ENCODE data around the gene TMEM47. TPM values are rescaled to one million over a fixed set of nuclear protein-coding genes. Genes with fewer than 3 reads are reported as not detected.

Gene TMEM47
- total RNA-seq (2022) (80.9 and 99.6 TPM in 2 replicates), Bru-seq, nascent RNA (percentile 96 among the genes with signal in this experiment), BruChase-seq, experiment 1, labeled RNA remaining after a 6-hour chase (percentile 96 among the genes with signal in this experiment), BruChase-seq, experiment 2, labeled RNA remaining after a 2-hour chase (percentile 90 among the genes with signal in this experiment)
- long read RNA-seq, full-length matches to known transcripts: 189 of 207 reads
- long read RNA-seq, partial matches to known transcripts: 0 of 207 reads
- long read RNA-seq, other reads (novel, unspliced or antisense): 18 of 207 reads

DNA sequence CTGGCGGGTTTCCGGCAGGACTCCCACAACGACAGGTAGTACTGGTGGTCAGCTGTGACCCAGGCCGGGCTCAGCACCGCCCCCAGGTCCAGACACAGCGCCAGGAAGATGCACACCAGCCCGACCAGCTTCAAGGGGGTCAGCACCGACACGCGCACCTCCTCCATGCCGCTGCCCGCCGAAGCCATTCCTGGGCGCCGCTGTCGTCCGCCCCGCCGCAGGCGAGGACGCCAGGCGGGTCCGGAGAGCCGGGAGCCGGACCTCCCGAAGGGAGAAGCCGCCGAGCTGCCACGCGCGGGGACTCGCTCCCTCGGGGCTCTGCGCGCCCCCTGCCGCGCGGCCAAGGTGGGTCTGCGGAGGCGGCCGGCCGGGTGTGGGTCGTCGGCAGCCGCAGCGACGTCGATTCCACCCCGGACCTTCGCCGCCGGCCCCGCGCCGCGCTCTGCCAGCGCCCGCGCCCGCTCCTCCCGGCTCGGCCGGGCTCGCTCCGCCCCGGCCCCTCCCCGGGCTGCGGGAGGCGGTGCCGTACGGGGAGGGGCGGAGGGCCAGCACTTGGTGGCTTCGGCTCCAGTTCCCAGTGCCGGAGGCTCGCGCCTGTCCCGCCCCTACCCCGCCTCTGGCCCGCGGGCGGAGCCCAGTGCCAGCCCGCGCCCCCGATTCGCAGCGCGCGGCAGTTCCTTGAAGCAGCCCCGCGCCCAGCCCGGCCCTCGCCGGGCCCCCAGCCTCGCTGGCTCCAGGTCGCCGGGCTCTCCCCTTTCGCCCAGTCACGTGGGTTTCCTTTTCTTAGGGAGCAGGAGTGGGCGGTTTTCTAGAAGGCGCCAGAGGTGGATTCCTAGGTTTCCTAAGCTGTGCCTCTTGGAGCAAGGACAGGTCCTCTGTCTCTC is at the start of gene TMEM47:
Gene TMEM47, minus strand, starts transcription at position 444 of the 884 bp plus-strand sequence. Its CDS starts 256 bp downstream, at position 188.
- TF ChIP-seq, protein P1, sequence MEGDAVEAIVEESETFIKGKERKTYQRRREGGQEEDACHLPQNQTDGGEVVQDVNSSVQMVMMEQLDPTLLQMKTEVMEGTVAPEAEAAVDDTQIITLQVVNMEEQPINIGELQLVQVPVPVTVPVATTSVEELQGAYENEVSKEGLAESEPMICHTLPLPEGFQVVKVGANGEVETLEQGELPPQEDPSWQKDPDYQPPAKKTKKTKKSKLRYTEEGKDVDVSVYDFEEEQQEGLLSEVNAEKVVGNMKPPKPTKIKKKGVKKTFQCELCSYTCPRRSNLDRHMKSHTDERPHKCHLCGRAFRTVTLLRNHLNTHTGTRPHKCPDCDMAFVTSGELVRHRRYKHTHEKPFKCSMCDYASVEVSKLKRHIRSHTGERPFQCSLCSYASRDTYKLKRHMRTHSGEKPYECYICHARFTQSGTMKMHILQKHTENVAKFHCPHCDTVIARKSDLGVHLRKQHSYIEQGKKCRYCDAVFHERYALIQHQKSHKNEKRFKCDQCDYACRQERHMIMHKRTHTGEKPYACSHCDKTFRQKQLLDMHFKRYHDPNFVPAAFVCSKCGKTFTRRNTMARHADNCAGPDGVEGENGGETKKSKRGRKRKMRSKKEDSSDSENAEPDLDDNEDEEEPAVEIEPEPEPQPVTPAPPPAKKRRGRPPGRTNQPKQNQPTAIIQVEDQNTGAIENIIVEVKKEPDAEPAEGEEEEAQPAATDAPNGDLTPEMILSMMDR (IDR thresholded peaks at IDR 0.05; ENCODE audit: unreplicated experiment): no peak
- no TSS peak for BruUV-seq (replicated peaks)
- Mint-ChIP-seq H3K27ac (ENCODE audit: unreplicated experiment) (peak within 1 kb of the TSS; percentile 97), H3K4me3 (ENCODE audit: low read depth, unreplicated experiment) (peak within 1 kb of the TSS; percentile 96), H3K9me3 (ENCODE audit: low read depth, unreplicated experiment) (peaks cover 3% of the 10 kb centered on the region), H3K27me3 (ENCODE audit: unreplicated experiment) (no peaks in the 10 kb centered on the region), H3K36me3 (ENCODE audit: insufficient read depth, unreplicated experiment) (peaks cover 41% of the 10 kb centered on the region), H3K4me1 (ENCODE audit: low read depth, unreplicated experiment) (no peaks in the 10 kb centered on the region)
- CTCF ChIA-PET: no interaction called here
- DNase-seq: peak; percentile 90
- intact Hi-C loops (cut with micrococcal nuclease; ENCODE audit: unreplicated experiment): loop anchor here (10.0 kb wide), 2 partner anchors 228 to 788 kb away; no protein-coding TSS in a partner anchor

DNA sequence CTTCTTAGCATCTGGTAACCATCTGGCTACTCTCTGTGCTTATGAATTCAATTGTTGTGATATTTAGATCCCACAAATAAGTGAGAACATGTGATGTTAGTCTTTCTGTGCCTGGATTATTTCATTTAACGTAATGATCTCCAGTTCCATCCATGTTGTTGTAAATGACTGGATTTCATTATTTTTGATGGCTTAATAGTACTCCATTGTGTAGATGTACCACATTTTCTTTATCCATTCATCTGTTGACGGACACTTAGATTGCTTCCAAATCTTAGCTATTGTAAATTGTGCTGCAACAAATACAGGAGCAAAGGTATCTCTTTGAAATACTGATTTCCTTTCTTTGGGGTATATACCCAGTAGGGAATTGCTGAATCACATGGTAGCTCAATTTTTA is 30.0 kb upstream of the TMEM47 start:
- no peaks in the 10 kb centered on the region for H3K27me3 Mint-ChIP-seq (ENCODE audit: unreplicated experiment)
- TF ChIP-seq, protein P1 (IDR thresholded peaks at IDR 0.05; ENCODE audit: unreplicated experiment): no peak
- no TSS peak for BruUV-seq (replicated peaks)
- no peak overlapping the region for H3K27ac Mint-ChIP-seq (ENCODE audit: unreplicated experiment)
- intact Hi-C loops (cut with micrococcal nuclease; ENCODE audit: unreplicated experiment): no loop called here
- H3K9me3 Mint-ChIP-seq (ENCODE audit: low read depth, unreplicated experiment): peaks cover 2% of the 10 kb centered on the region
- H3K36me3 Mint-ChIP-seq (ENCODE audit: insufficient read depth, unreplicated experiment): no peaks in the 10 kb centered on the region
- DNase-seq: no peak
- no peak overlapping the region for H3K4me3 Mint-ChIP-seq (ENCODE audit: low read depth, unreplicated experiment)
- no peaks in the 10 kb centered on the region for H3K4me1 Mint-ChIP-seq (ENCODE audit: low read depth, unreplicated experiment)
- CTCF ChIA-PET: no interaction called here

DNA sequence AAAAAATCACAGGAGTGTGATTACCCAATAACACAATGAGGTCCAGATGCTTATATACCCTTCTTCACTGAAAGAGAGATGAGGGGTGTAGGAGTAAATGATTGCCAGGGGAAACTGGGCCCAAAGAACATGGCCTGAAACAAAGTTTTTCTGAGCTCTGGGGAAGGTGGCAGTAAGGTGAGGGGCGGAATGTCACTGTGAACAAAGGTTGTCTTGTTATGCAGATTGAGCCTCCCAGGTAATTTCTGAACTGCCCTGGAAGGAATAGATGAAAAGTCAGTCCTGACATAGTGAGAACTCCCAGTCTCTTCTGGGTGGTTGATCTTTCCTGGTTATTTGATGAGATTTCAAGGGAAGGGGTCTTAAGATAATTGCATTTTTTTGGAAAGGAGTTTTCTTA is 2.5 kb upstream of the TMEM47 start:
- peaks cover 3% of the 10 kb centered on the region for H3K9me3 Mint-ChIP-seq (ENCODE audit: low read depth, unreplicated experiment)
- CTCF ChIA-PET: no interaction called here

DNA sequence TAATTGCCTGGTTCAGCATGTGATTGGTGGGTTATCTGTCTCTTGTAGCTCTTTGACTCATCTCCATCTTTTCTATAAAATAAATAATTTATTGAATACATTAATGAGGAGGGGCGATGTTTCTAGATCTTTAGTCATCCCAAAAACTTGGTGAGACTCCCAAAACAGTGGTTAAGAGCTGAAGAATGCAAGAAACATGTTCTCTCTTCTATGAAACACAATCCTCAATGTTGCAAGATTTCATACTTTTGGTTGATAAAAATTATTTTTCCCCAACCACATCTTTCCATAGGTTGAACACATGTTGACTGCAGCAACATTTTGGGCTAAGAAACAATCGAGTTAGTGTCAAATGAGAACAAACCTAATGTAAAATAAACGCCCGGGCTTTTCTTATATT is 1.2 kb upstream of the TMEM47 start:
- CTCF ChIA-PET: no interaction called here
- H3K27me3 Mint-ChIP-seq (ENCODE audit: unreplicated experiment): no peaks in the 10 kb centered on the region
- DNase-seq: no peak
- H3K9me3 Mint-ChIP-seq (ENCODE audit: low read depth, unreplicated experiment): peaks cover 3% of the 10 kb centered on the region
- BruUV-seq (replicated peaks): no TSS peak
- H3K4me1 Mint-ChIP-seq (ENCODE audit: low read depth, unreplicated experiment): no peaks in the 10 kb centered on the region
- H3K4me3 Mint-ChIP-seq (ENCODE audit: low read depth, unreplicated experiment): peak overlapping the region; percentile 96
- TF ChIP-seq, protein P1 (IDR thresholded peaks at IDR 0.05; ENCODE audit: unreplicated experiment): no peak
- H3K36me3 Mint-ChIP-seq (ENCODE audit: insufficient read depth, unreplicated experiment): peaks cover 41% of the 10 kb centered on the region
- no peak overlapping the region for H3K27ac Mint-ChIP-seq (ENCODE audit: unreplicated experiment)
- intact Hi-C loops (cut with micrococcal nuclease; ENCODE audit: unreplicated experiment): loop anchor here (10.0 kb wide), 2 partner anchors 226 to 786 kb away; no protein-coding TSS in a partner anchor

More for the DNA sequence above, 2.5 kb upstream of the TMEM47 start:
- no peak overlapping the region for H3K4me3 Mint-ChIP-seq (ENCODE audit: low read depth, unreplicated experiment)
- H3K36me3 Mint-ChIP-seq (ENCODE audit: insufficient read depth, unreplicated experiment): peaks cover 30% of the 10 kb centered on the region
- H3K27ac Mint-ChIP-seq (ENCODE audit: unreplicated experiment): no peak overlapping the region
- no peaks in the 10 kb centered on the region for H3K4me1 Mint-ChIP-seq (ENCODE audit: low read depth, unreplicated experiment)
- BruUV-seq (replicated peaks): no TSS peak
- intact Hi-C loops (cut with micrococcal nuclease; ENCODE audit: unreplicated experiment): loop anchor here (10.0 kb wide), 2 partner anchors 225 to 785 kb away; no protein-coding TSS in a partner anchor
- TF ChIP-seq, protein P1 (IDR thresholded peaks at IDR 0.05; ENCODE audit: unreplicated experiment): no peak
- no peak for DNase-seq
- H3K27me3 Mint-ChIP-seq (ENCODE audit: unreplicated experiment): no peaks in the 10 kb centered on the region

All from Calu3 (cell line).